ENCODE measurements around the gene PIEZO2. TPM values are rescaled to one million over a fixed set of nuclear protein-coding genes. Genes with fewer than 3 reads are reported as not detected.
"Not testable (repeated sequence)": the region's sequence is repeated elsewhere in the genome, so short reads cannot be mapped to it uniquely, and the experiment has no call there.

The PIEZO2 gene
- total and polyA plus RNA-seq, 10 donors, result 0.42 to 13.0 (median 8.0) TPM

- Histone ChIP-seq H3K9me3 (no peaks in the 10 kb centered on the region), H3K4me1 (peaks cover 0 to 7% (median 0%) of the 10 kb centered on the region in 6 donors), H3K4me3 (no peak overlapping the region), H3K36me3 (no peaks in the 10 kb centered on the region), H3K27me3 (replicated peaks in 1 of 7) (no peaks in the 10 kb centered on the region), H3K27ac (no peak overlapping the region)
- no peak for TF ChIP-seq CTCF (IDR thresholded peaks at IDR 0.05 in 8 of 11, conservative IDR thresholded peaks at IDR 0.05 in 3 of 11)
- TF ChIP-seq POLR2A (IDR thresholded peaks at IDR 0.05), result no peak
- TF ChIP-seq POLR2AphosphoS5 (IDR thresholded peaks at IDR 0.05), result no peak
- intact Hi-C loops (cut with DNase I; ENCODE audit: low total_unique reads), result no loop called here
- 77 to 92% (median 87%) methylated on average over 6 of the region's 6 CpGs for WGBS, 5 donors
- no peak for DNase-seq
Measured at GRCh38 chr18:10846657-10847407, 302.5 kb downstream of the PIEZO2 start.

- H3K9me3 ChIP-seq; H3K4me3 ChIP-seq; H3K27me3 ChIP-seq (replicated peaks in 1 of 7); H3K4me1 ChIP-seq; H3K36me3 ChIP-seq; DNase-seq; intact Hi-C loops (cut with DNase I; ENCODE audit: low total_unique reads); H3K27ac ChIP-seq: not testable (repeated sequence)
- 74 to 89% (median 76%) methylated on average over 2 of the region's 2 CpGs for WGBS, 5 donors
Measured at GRCh38 chr18:10846035-10846434, 303.3 kb downstream of the PIEZO2 start.

- Histone ChIP-seq H3K9me3 (no peaks in the 10 kb centered on the region), H3K36me3 (no peaks in the 10 kb centered on the region), H3K4me3 (no peak overlapping the region), H3K27me3 (replicated peaks in 1 of 7) (no peaks in the 10 kb centered on the region), H3K27ac (no peak overlapping the region), H3K4me1 (no peaks in the 10 kb centered on the region)
- intact Hi-C loops (cut with DNase I; ENCODE audit: low total_unique reads), result no loop called here
- WGBS, 5 donors, result 70 to 86% (median 79%) methylated on average over 5 of the region's 5 CpGs
- TF ChIP-seq POLR2A (IDR thresholded peaks at IDR 0.05) (no peak), POLR2AphosphoS5 (IDR thresholded peaks at IDR 0.05) (no peak), CTCF (IDR thresholded peaks at IDR 0.05 in 8 of 11, conservative IDR thresholded peaks at IDR 0.05 in 3 of 11) (no peak)
- no peak for DNase-seq
Measured at GRCh38 chr18:10843565-10843964, 305.8 kb downstream of the PIEZO2 start.

GRCh38 chr18:10842861-10843260, 306.5 kb downstream of the PIEZO2 start:
- Histone ChIP-seq H3K4me3 (no peak overlapping the region), H3K27me3 (replicated peaks in 1 of 7) (no peaks in the 10 kb centered on the region), H3K27ac (no peak overlapping the region), H3K4me1 (no peaks in the 10 kb centered on the region), H3K9me3 (no peaks in the 10 kb centered on the region), H3K36me3 (no peaks in the 10 kb centered on the region)
- 33 to 68% (median 41%) methylated on average over 1 of the region's 1 CpG for WGBS, 5 donors
- no peak for DNase-seq
- intact Hi-C loops (cut with DNase I; ENCODE audit: low total_unique reads), result no loop called here
- TF ChIP-seq POLR2A (IDR thresholded peaks at IDR 0.05) (no peak), CTCF (IDR thresholded peaks at IDR 0.05 in 8 of 11, conservative IDR thresholded peaks at IDR 0.05 in 3 of 11) (no peak), POLR2AphosphoS5 (IDR thresholded peaks at IDR 0.05) (no peak)

Measured in spleen (tissue), 11 donors.